Measurements from ENCODE around the gene NDNF. TPM values are rescaled to one million over a fixed set of nuclear protein-coding genes. Genes with fewer than 3 reads are reported as not detected.

Gene NDNF
- total RNA-seq, 1 donor from 2014 or later, result 25.4 TPM

GRCh38 chr4:121108557-121108956, 36.2 kb upstream of the NDNF start:
- no peaks in the 10 kb centered on the region for H3K27me3 Mint-ChIP-seq (ENCODE audit: low read depth)
- no peak for DNase-seq (ENCODE audit: low read depth, low spot score)
- no peaks in the 10 kb centered on the region for H3K9me3 Mint-ChIP-seq
- no peak overlapping the region for H3K4me3 Mint-ChIP-seq
- no peaks in the 10 kb centered on the region for H3K4me1 Mint-ChIP-seq
- no peak overlapping the region for H3K27ac Mint-ChIP-seq (ENCODE audit: unreplicated experiment)
- no peak for TF ChIP-seq CTCF (conservative IDR thresholded peaks at IDR 0.05)
- H3K36me3 Mint-ChIP-seq (ENCODE audit: low read depth), result peaks cover 3% of the 10 kb centered on the region

GRCh38 chr4:121107507-121107906, 35.2 kb upstream of the NDNF start:
- DNase-seq (ENCODE audit: low read depth, low spot score), result no peak
- Mint-ChIP-seq H3K4me1 (no peaks in the 10 kb centered on the region), H3K9me3 (no peaks in the 10 kb centered on the region), H3K27ac (ENCODE audit: unreplicated experiment) (no peak overlapping the region), H3K4me3 (no peak overlapping the region), H3K36me3 (ENCODE audit: low read depth) (peaks cover 3% of the 10 kb centered on the region), H3K27me3 (ENCODE audit: low read depth) (no peaks in the 10 kb centered on the region)
- TF ChIP-seq CTCF (conservative IDR thresholded peaks at IDR 0.05), result no peak

- peaks cover 6% of the 10 kb centered on the region for H3K9me3 Mint-ChIP-seq
- no peaks in the 10 kb centered on the region for H3K4me1 Mint-ChIP-seq
- H3K27ac Mint-ChIP-seq (ENCODE audit: unreplicated experiment), result no peak overlapping the region
- H3K4me3 Mint-ChIP-seq, result no peak overlapping the region
- DNase-seq (ENCODE audit: low read depth, low spot score), result no peak
- no peaks in the 10 kb centered on the region for H3K27me3 Mint-ChIP-seq (ENCODE audit: low read depth)
- TF ChIP-seq CTCF (conservative IDR thresholded peaks at IDR 0.05), result no peak
- H3K36me3 Mint-ChIP-seq (ENCODE audit: low read depth), result no peaks in the 10 kb centered on the region
Measured at GRCh38 chr4:121100093-121100775, 27.9 kb upstream of the NDNF start.

- no peaks in the 10 kb centered on the region for H3K36me3 Mint-ChIP-seq (ENCODE audit: low read depth)
- H3K27ac Mint-ChIP-seq (ENCODE audit: unreplicated experiment), result no peak overlapping the region
- DNase-seq (ENCODE audit: low read depth, low spot score), result no peak
- H3K27me3 Mint-ChIP-seq (ENCODE audit: low read depth), result no peaks in the 10 kb centered on the region
- H3K4me3 Mint-ChIP-seq, result no peak overlapping the region
- peaks cover 6% of the 10 kb centered on the region for H3K9me3 Mint-ChIP-seq
- no peak for TF ChIP-seq CTCF (conservative IDR thresholded peaks at IDR 0.05)
- H3K4me1 Mint-ChIP-seq, result no peaks in the 10 kb centered on the region
Measured at GRCh38 chr4:121098266-121098665, 25.9 kb upstream of the NDNF start.

- H3K4me3 Mint-ChIP-seq, result no peak overlapping the region
- TF ChIP-seq CTCF (conservative IDR thresholded peaks at IDR 0.05), result peak; percentile 84
- H3K27me3 Mint-ChIP-seq (ENCODE audit: low read depth), result no peaks in the 10 kb centered on the region
- H3K27ac Mint-ChIP-seq (ENCODE audit: unreplicated experiment), result no peak overlapping the region
- no peaks in the 10 kb centered on the region for H3K36me3 Mint-ChIP-seq (ENCODE audit: low read depth)
- H3K4me1 Mint-ChIP-seq, result no peaks in the 10 kb centered on the region
- DNase-seq (ENCODE audit: low read depth, low spot score), result no peak
- peaks cover 3% of the 10 kb centered on the region for H3K9me3 Mint-ChIP-seq
Measured at GRCh38 chr4:121096629-121097028, 24.3 kb upstream of the NDNF start.
